Measurements from ENCODE around the gene DDX1.
A peak's percentile ranks its signal among the peaks of the same experiment; 100 is the strongest.

The DDX1 gene

GRCh38 chr2:15562354-15563031 lies 29.2 kb upstream of the DDX1 start:
- DNase-seq (ENCODE audit: low read depth): no peak

GRCh38 chr2:15563227-15564100 lies 28.2 kb upstream of the DDX1 start:
- no peak for DNase-seq (ENCODE audit: low read depth)

GRCh38 chr2:15565392-15565791 lies 26.3 kb upstream of the DDX1 start:
- DNase-seq (ENCODE audit: low read depth): no peak

GRCh38 chr2:15565994-15566671 lies 25.5 kb upstream of the DDX1 start:
- DNase-seq (ENCODE audit: low read depth): no peak

- no peak for DNase-seq (ENCODE audit: low read depth)
Observed at GRCh38 chr2:15566912-15567311, 24.8 kb upstream of the DDX1 start.

- DNase-seq (ENCODE audit: low read depth): no peak
Observed at GRCh38 chr2:15568874-15569273, 22.8 kb upstream of the DDX1 start.

GRCh38 chr2:15570104-15570503 lies 21.6 kb upstream of the DDX1 start:
- DNase-seq (ENCODE audit: low read depth): no peak

GRCh38 chr2:15571729-15572128 lies 19.9 kb upstream of the DDX1 start:
- DNase-seq (ENCODE audit: low read depth): no peak

- DNase-seq (ENCODE audit: low read depth): peak; percentile 77
Observed at GRCh38 chr2:15577071-15577735, 14.5 kb upstream of the DDX1 start.

- no peak for DNase-seq (ENCODE audit: low read depth)
Observed at GRCh38 chr2:15579641-15580040, 12.0 kb upstream of the DDX1 start.

- DNase-seq (ENCODE audit: low read depth): no peak
Observed at GRCh38 chr2:15580451-15580850, 11.2 kb upstream of the DDX1 start.

GRCh38 chr2:15582710-15583357 lies 8.8 kb upstream of the DDX1 start:
- no peak for DNase-seq (ENCODE audit: low read depth)

- no peak for DNase-seq (ENCODE audit: low read depth)
Observed at GRCh38 chr2:15583826-15584225, 7.8 kb upstream of the DDX1 start.

- DNase-seq (ENCODE audit: low read depth): no peak
Observed at GRCh38 chr2:15584316-15584715, 7.4 kb upstream of the DDX1 start.

- no peak for DNase-seq (ENCODE audit: low read depth)
Observed at GRCh38 chr2:15584767-15585469, 6.8 kb upstream of the DDX1 start.

GRCh38 chr2:15588329-15588919 lies 3.2 kb upstream of the DDX1 start:
- DNase-seq (ENCODE audit: low read depth): peak; percentile 54

- no peak for DNase-seq (ENCODE audit: low read depth)
Observed at GRCh38 chr2:15591373-15591691, 336 bp upstream of the DDX1 start.

GRCh38 chr2:15593327-15593705 lies 1.6 kb downstream of the DDX1 start:
- no peak for DNase-seq (ENCODE audit: low read depth)

GRCh38 chr2:15594291-15595256 lies 2.9 kb downstream of the DDX1 start:
- no peak for DNase-seq (ENCODE audit: low read depth)
